Right lung (tissue), 5 donors: ENCODE data around the gene MORF4L1. TPM values are rescaled to one million over a fixed set of nuclear protein-coding genes. Genes with fewer than 3 reads are reported as not detected.
"Not testable (repeated sequence)": the region's sequence is repeated elsewhere in the genome, so short reads cannot be mapped to it uniquely, and the experiment has no call there.

ENCODE experiments used
- DNase-seq, 2 donors: peaks; one replicate each; pipeline ENCODE4 v3.0.0-alpha.2; 2013
- polyA plus RNA-seq, 5 donors: library from polyadenylated mRNA; unstranded; fragments of 120-200 nt; gene quantifications; one replicate each; pipeline versions ENCODE4 v1.2.1 to v1.2.3, GENCODE V29; 2013; ENCODE audit warnings: inconsistent platforms in 1 of 5, low replicate concordance in 1 of 5; ENCODE audit not compliant: insufficient read length in 5 of 5, insufficient read depth in 1 of 5

The MORF4L1 gene
- polyA plus RNA-seq, 5 donors = 694 to 853 (median 735) TPM

GRCh38 chr15:78889000-78889399 lies 16.3 kb downstream of the MORF4L1 start:
- no peak for DNase-seq

GRCh38 chr15:78893538-78893937 lies 20.8 kb downstream of the MORF4L1 start:
- no peak for DNase-seq

GRCh38 chr15:78895471-78895870 lies 22.8 kb downstream of the MORF4L1 start:
- DNase-seq = no peak

GRCh38 chr15:78898540-78898939 lies 25.9 kb downstream of the MORF4L1 start:
- no peak for DNase-seq

- not testable (repeated sequence) for DNase-seq
Observed at GRCh38 chr15:78900819-78901533, 28.3 kb downstream of the MORF4L1 start.

GRCh38 chr15:78902281-78903032 lies 29.8 kb downstream of the MORF4L1 start:
- not testable (repeated sequence) for DNase-seq

- no peak for DNase-seq
Observed at GRCh38 chr15:78904599-78905358, 32.1 kb downstream of the MORF4L1 start.

GRCh38 chr15:78906316-78906620 lies 33.6 kb downstream of the MORF4L1 start:
- no peak for DNase-seq

GRCh38 chr15:78907577-78907976 lies 34.9 kb downstream of the MORF4L1 start:
- no peak for DNase-seq

GRCh38 chr15:78909160-78909695 lies 36.5 kb downstream of the MORF4L1 start:
- DNase-seq = no peak

GRCh38 chr15:78909791-78910228 lies 37.1 kb downstream of the MORF4L1 start:
- DNase-seq = no peak

GRCh38 chr15:78910271-78910670 lies 37.6 kb downstream of the MORF4L1 start:
- no peak for DNase-seq

GRCh38 chr15:78912316-78912715 lies 39.6 kb downstream of the MORF4L1 start:
- DNase-seq = no peak

GRCh38 chr15:78913012-78913411 lies 40.3 kb downstream of the MORF4L1 start:
- DNase-seq = no peak

GRCh38 chr15:78914027-78914764 lies 41.5 kb downstream of the MORF4L1 start:
- DNase-seq = no peak

- no peak for DNase-seq
Observed at GRCh38 chr15:78915341-78916087, 42.8 kb downstream of the MORF4L1 start.

GRCh38 chr15:78916088-78916487 lies 43.4 kb downstream of the MORF4L1 start:
- DNase-seq = no peak

- DNase-seq = no peak
Observed at GRCh38 chr15:78917888-78918287, 45.2 kb downstream of the MORF4L1 start.

- DNase-seq = no peak
Observed at GRCh38 chr15:78921517-78921916, 48.8 kb downstream of the MORF4L1 start.

- DNase-seq = no peak
Observed at GRCh38 chr15:78921940-78922339, 49.2 kb downstream of the MORF4L1 start.

- DNase-seq = no peak
Observed at GRCh38 chr15:78922527-78922926, 49.8 kb downstream of the MORF4L1 start.
